OCI-M1 (cell line): ENCODE results near the gene PCOLCE2.
"Not testable (repeated sequence)": the region's sequence is repeated elsewhere in the genome, so short reads cannot be mapped to it uniquely, and the experiment has no call there.

Experiments used
- DNase-seq: peaks from one replicate; lab custom pipeline; 2025; lab: John Stamatoyannopoulos, UW

Gene PCOLCE2

GRCh38 chr3:142898346-142899213 is 9.7 kb upstream of the PCOLCE2 start:
- no peak for DNase-seq

- no peak for DNase-seq
These were observed 8.9 kb upstream of the PCOLCE2 start for GRCh38 chr3:142897807-142898206.

- DNase-seq: no peak
These were observed 8.1 kb upstream of the PCOLCE2 start for GRCh38 chr3:142896996-142897395.

- DNase-seq: no peak
These were observed 7.4 kb upstream of the PCOLCE2 start for GRCh38 chr3:142896201-142896755.

- no peak for DNase-seq
These were observed 5.6 kb upstream of the PCOLCE2 start for GRCh38 chr3:142894493-142894892.

- DNase-seq: no peak
These were observed 3.8 kb upstream of the PCOLCE2 start for GRCh38 chr3:142892714-142893113.

- DNase-seq: no peak
These were observed 1.7 kb upstream of the PCOLCE2 start for GRCh38 chr3:142890592-142890991.

GRCh38 chr3:142889212-142890014 is 530 bp upstream of the PCOLCE2 start:
- DNase-seq: no peak

GRCh38 chr3:142888099-142888480 is 793 bp downstream of the PCOLCE2 start:
- DNase-seq: no peak

GRCh38 chr3:142886940-142887339 is 1.9 kb downstream of the PCOLCE2 start:
- peak; percentile 32 for DNase-seq

GRCh38 chr3:142886021-142886420 is 2.9 kb downstream of the PCOLCE2 start:
- no peak for DNase-seq

GRCh38 chr3:142884531-142884930 is 4.4 kb downstream of the PCOLCE2 start:
- no peak for DNase-seq

- DNase-seq: not testable (repeated sequence)
These were observed 5.3 kb downstream of the PCOLCE2 start for GRCh38 chr3:142883534-142883933.

GRCh38 chr3:142881445-142882224 is 7.2 kb downstream of the PCOLCE2 start:
- no peak for DNase-seq

- no peak for DNase-seq
These were observed 10.1 kb downstream of the PCOLCE2 start for GRCh38 chr3:142878649-142879300.

- DNase-seq: no peak
These were observed 12.5 kb downstream of the PCOLCE2 start for GRCh38 chr3:142876417-142876816.

- no peak for DNase-seq
These were observed 13.2 kb downstream of the PCOLCE2 start for GRCh38 chr3:142875583-142876207.

- no peak for DNase-seq
These were observed 13.8 kb downstream of the PCOLCE2 start for GRCh38 chr3:142875099-142875498.

- not testable (repeated sequence) for DNase-seq
These were observed 20.5 kb downstream of the PCOLCE2 start for GRCh38 chr3:142868382-142868781.

GRCh38 chr3:142866841-142867631 is 21.8 kb downstream of the PCOLCE2 start:
- peak; percentile 70 for DNase-seq
